CD8-positive, alpha-beta memory T cell (primary cell): ENCODE results near the gene RTN4IP1. TPM values are rescaled to one million over a fixed set of nuclear protein-coding genes. Genes with fewer than 3 reads are reported as not detected.

Experiments used
- CTCF ChIA-PET: fragments of 350-600 bp; sonication (Branson Sonifier 250); formaldehyde crosslinking; loops from one replicate; lab custom pipeline; 2021; ENCODE audit warnings: antibody characterized with exemption; lab: Charles Lee
- POLR2A ChIA-PET: fragments of 350-600 bp; sonication (Branson Sonifier 250); formaldehyde crosslinking; loops from one replicate; lab custom pipeline; 2021; ENCODE audit warnings: antibody characterized with exemption; lab: Charles Lee
- DNase-seq, 5 donors: peaks; one replicate each; pipeline versions ENCODE4 v3.0.0 to v3.0.0-alpha.2; 2020 to 2022; ENCODE audit warnings: mixed read lengths in 1 of 5
- H3K27ac ChIP-seq: one replicate; pipeline ENCODE4 v1.7.0; 2013; ENCODE audit warnings: low read depth, mild to moderate bottlenecking, low read length, moderate library complexity
- H3K27me3 ChIP-seq: 2 replicates; pipeline ENCODE4 v1.7.0; 2013; ENCODE audit warnings: low read length, mild to moderate bottlenecking; ENCODE audit not compliant: insufficient read depth, poor library complexity, severe bottlenecking
- H3K36me3 ChIP-seq: 2 replicates; pipeline ENCODE4 v1.7.0; 2013; ENCODE audit warnings: mild to moderate bottlenecking, low read length, moderate library complexity; ENCODE audit not compliant: insufficient read depth
- H3K4me1 ChIP-seq: 2 replicates; pipeline ENCODE4 v1.7.0; 2013; ENCODE audit warnings: mild to moderate bottlenecking, low read length, moderate library complexity; ENCODE audit not compliant: insufficient read depth
- H3K4me3 ChIP-seq: 2 replicates; pipeline ENCODE4 v1.7.0; 2013; ENCODE audit warnings: mild to moderate bottlenecking, low read length
- H3K9me3 ChIP-seq: 2 replicates; pipeline ENCODE4 v1.7.0; 2013; ENCODE audit warnings: mild to moderate bottlenecking, low read length
- H3K27ac Mint-ChIP-seq, 8 donors: one replicate each; pipeline ENCODE4 v1.8.0; 2020 to 2021; ENCODE audit warnings: mixed read lengths in 8 of 8, mild to moderate bottlenecking in 6 of 8, inconsistent platforms in 3 of 8, moderate library complexity in 3 of 8
- H3K27me3 Mint-ChIP-seq, 2 donors: one replicate each; pipeline ENCODE4 v1.8.0; 2020 to 2021; ENCODE audit warnings: mixed read lengths in 2 of 2, mild to moderate bottlenecking in 1 of 2, moderate library complexity in 1 of 2
- H3K36me3 Mint-ChIP-seq, 3 donors: one replicate each; pipeline ENCODE4 v1.8.0; 2020 to 2021; ENCODE audit warnings: mixed read lengths in 3 of 3, inconsistent platforms in 1 of 3, mild to moderate bottlenecking in 1 of 3
- H3K4me1 Mint-ChIP-seq, 3 donors: one replicate each; pipeline ENCODE4 v1.8.0; 2020 to 2021; ENCODE audit warnings: mixed read lengths in 3 of 3, inconsistent platforms in 1 of 3, mild to moderate bottlenecking in 1 of 3
- H3K4me3 Mint-ChIP-seq, 7 donors: one replicate each; pipeline ENCODE4 v1.8.0; 2020 to 2021; ENCODE audit warnings: mixed read lengths in 7 of 7, mild to moderate bottlenecking in 6 of 7, moderate library complexity in 4 of 7, inconsistent platforms in 2 of 7
- H3K9me3 Mint-ChIP-seq, 5 donors: one replicate each; pipeline ENCODE4 v1.8.0; 2020 to 2022; ENCODE audit warnings: mixed read lengths in 5 of 5, mild to moderate bottlenecking in 3 of 5, moderate library complexity in 2 of 5, inconsistent platforms in 1 of 5
- polyA plus RNA-seq: library from polyadenylated mRNA; unstranded; fragments of 300-500 nt; fragmentation: Illumina TruSeq; gene quantifications from one replicate; pipeline ENCODE4 v1.2.3, GENCODE V29; 2021
- total RNA-seq, 2 experiments: library from RNA; stranded (reverse); gene quantifications; one replicate each; pipeline ENCODE4 v1.2.3, GENCODE V29; 2021

RTN4IP1 gene
- total and polyA plus RNA-seq, 3 experiments from 2014 or later, result 7.2 to 10.3 (median 9.5) TPM

GRCh38 chr6:106540432-106540831, 88.9 kb downstream of the RTN4IP1 start:
- H3K27ac ChIP-seq, result no peak overlapping the region
- CTCF ChIA-PET, result interaction anchor here (1.1 to 4.7 kb wide), 2 partner anchors 21 to 28 kb away, joined by 3 to 26 read pairs; no protein-coding TSS in a partner anchor
- peaks cover 31 to 59% (median 55%) of the 10 kb centered on the region in 3 donors for H3K4me1 Mint-ChIP-seq

GRCh38 chr6:106539936-106540335, 89.4 kb downstream of the RTN4IP1 start:
- H3K36me3 ChIP-seq, result peaks cover 23% of the 10 kb centered on the region
- CTCF ChIA-PET, result interaction anchor here (1.1 to 4.7 kb wide), 4 partner anchors 10 to 28 kb away, joined by 3 to 26 read pairs (median 4); no protein-coding TSS in a partner anchor

More at GRCh38 chr6:106540432-106540831, 88.9 kb downstream of the RTN4IP1 start:
- DNase-seq, result no peak
- no peaks in the 10 kb centered on the region for H3K9me3 ChIP-seq
- peaks cover 24% of the 10 kb centered on the region for H3K4me1 ChIP-seq
- H3K36me3 Mint-ChIP-seq, result peaks cover 16 to 79% (median 23%) of the 10 kb centered on the region in 3 donors
- no peaks in the 10 kb centered on the region for H3K27me3 Mint-ChIP-seq
- H3K4me3 ChIP-seq, result no peak overlapping the region
- no peak overlapping the region for H3K4me3 Mint-ChIP-seq
- H3K36me3 ChIP-seq, result peaks cover 23% of the 10 kb centered on the region
- POLR2A ChIA-PET, result interaction anchor here (0.9 to 1.4 kb wide), 2 partner anchors 9 to 28 kb away, joined by 3 to 6 read pairs; no protein-coding TSS in a partner anchor
- no peaks in the 10 kb centered on the region for H3K9me3 Mint-ChIP-seq
- peak overlapping the region in 2 of 8 donors; percentile 2 to 85 for H3K27ac Mint-ChIP-seq
- no peaks in the 10 kb centered on the region for H3K27me3 ChIP-seq

DNA sequence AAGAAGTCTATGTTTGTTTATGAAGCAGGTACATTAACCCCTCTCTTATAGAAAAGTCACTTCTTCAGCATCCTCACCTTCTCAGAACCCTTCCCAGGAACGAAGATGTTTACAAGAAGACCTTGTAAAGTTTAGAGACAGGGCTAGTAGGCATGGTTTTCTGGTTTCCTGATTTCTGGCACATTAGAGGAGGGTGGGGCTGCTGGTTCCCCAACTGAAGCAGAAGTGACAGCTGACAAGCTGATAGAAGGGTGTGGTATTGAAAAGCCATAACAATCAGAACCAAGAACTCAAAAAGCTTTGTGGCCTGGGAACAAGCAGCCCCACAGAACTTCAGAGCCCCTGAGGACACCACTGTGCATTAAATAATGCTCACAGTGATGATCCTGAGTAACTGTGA, 91.2 kb downstream of the RTN4IP1 start:
- peaks cover 50 to 68% (median 67%) of the 10 kb centered on the region in 3 donors for H3K4me1 Mint-ChIP-seq
- Histone ChIP-seq H3K27ac (no peak overlapping the region), H3K4me3 (no peak overlapping the region), H3K4me1 (peaks cover 39% of the 10 kb centered on the region), H3K36me3 (peaks cover 7% of the 10 kb centered on the region), H3K27me3 (no peaks in the 10 kb centered on the region), H3K9me3 (no peaks in the 10 kb centered on the region)
- no peaks in the 10 kb centered on the region for H3K9me3 Mint-ChIP-seq
- ChIA-PET POLR2A (no interaction called here), CTCF (interaction anchor here (1.3 to 4.7 kb wide), 2 partner anchors 9 to 26 kb away, joined by 4 to 26 read pairs; no protein-coding TSS in a partner anchor)
- H3K27ac Mint-ChIP-seq, result peak overlapping the region; percentile 60 to 98 (median 78)
- no peak for DNase-seq
- peak overlapping the region in 4 of 7 donors; percentile 33 to 47 (median 41) for H3K4me3 Mint-ChIP-seq
- no peaks in the 10 kb centered on the region for H3K27me3 Mint-ChIP-seq
- H3K36me3 Mint-ChIP-seq, result peaks cover 0 to 75% (median 23%) of the 10 kb centered on the region in 3 donors

More at GRCh38 chr6:106539936-106540335, 89.4 kb downstream of the RTN4IP1 start:
- H3K4me3 Mint-ChIP-seq, result no peak overlapping the region
- DNase-seq, result no peak
- POLR2A ChIA-PET, result interaction anchor here (1.4 kb wide), 1 partner anchor 27 kb away, joined by 6 read pairs; no protein-coding TSS in a partner anchor
- H3K27me3 Mint-ChIP-seq, result no peaks in the 10 kb centered on the region
- Histone ChIP-seq H3K9me3 (no peaks in the 10 kb centered on the region), H3K4me3 (no peak overlapping the region), H3K27me3 (no peaks in the 10 kb centered on the region), H3K4me1 (peaks cover 24% of the 10 kb centered on the region), H3K27ac (no peak overlapping the region)
- peak overlapping the region in 7 of 8 donors; percentile 12 to 95 (median 72) for H3K27ac Mint-ChIP-seq
- peaks cover 14 to 79% (median 22%) of the 10 kb centered on the region in 3 donors for H3K36me3 Mint-ChIP-seq
- H3K4me1 Mint-ChIP-seq, result peaks cover 35 to 60% (median 56%) of the 10 kb centered on the region in 3 donors
- no peaks in the 10 kb centered on the region for H3K9me3 Mint-ChIP-seq

DNA sequence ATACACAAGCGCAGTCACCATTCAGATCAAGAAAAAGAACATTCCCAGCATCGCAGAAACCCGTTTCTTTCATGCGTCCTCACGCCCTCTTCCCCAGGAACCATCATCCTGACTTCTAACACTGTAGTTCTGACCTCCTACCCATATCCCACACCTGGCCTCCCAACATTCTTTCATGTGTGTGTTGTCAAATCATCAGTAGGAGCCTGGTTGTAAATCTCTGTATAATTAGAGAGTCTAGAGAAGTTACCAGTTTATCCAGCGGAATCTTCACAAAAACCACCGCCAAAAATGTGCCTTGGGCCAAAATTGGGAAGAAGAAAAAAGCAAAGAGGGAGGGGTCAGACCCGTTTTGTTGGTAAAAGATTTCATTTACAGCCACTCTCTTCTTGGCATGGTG, 91.6 kb downstream of the RTN4IP1 start:
- ChIA-PET POLR2A (interaction anchor here (0.5 kb wide), 1 partner anchor 16 kb away, joined by 3 read pairs; no protein-coding TSS in a partner anchor), CTCF (interaction anchor here (1.0 to 4.7 kb wide), 5 partner anchors 8 to 177 kb away, joined by 3 to 26 read pairs (median 4); partner anchors contain the start of gene CRYBG1)
- Histone ChIP-seq H3K27me3 (no peaks in the 10 kb centered on the region), H3K27ac (no peak overlapping the region), H3K4me3 (no peak overlapping the region), H3K36me3 (peaks cover 6% of the 10 kb centered on the region), H3K9me3 (no peaks in the 10 kb centered on the region), H3K4me1 (peaks cover 42% of the 10 kb centered on the region)
- H3K27ac Mint-ChIP-seq, result peak overlapping the region; percentile 73 to 98 (median 86)
- H3K4me3 Mint-ChIP-seq, result peak overlapping the region in 6 of 7 donors; percentile 31 to 52 (median 38)
- H3K27me3 Mint-ChIP-seq, result peaks cover 0 to 1% of the 10 kb centered on the region in 2 donors
- DNase-seq, result no peak
- H3K36me3 Mint-ChIP-seq, result peaks cover 0 to 77% (median 25%) of the 10 kb centered on the region in 3 donors
- no peaks in the 10 kb centered on the region for H3K9me3 Mint-ChIP-seq
- peaks cover 55 to 73% (median 72%) of the 10 kb centered on the region in 3 donors for H3K4me1 Mint-ChIP-seq

DNA sequence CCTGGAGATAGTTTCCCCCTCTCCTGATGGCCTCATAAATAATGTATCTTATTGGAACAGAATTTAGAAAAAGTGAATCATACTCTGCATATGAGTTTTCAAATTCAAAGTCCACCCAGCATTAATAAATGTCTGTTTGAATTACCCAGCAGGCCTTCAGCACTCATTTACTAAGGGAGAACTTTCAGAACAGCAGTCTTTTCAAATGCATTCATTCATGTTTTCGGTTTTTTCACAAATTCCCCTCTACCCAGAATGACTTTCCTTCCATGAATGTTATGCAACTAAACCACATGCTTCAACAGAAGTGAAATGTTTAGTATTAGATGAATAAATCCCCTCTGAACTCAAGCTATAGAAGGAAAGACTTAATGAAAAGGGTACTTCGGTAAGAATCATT, 92.4 kb downstream of the RTN4IP1 start:
- H3K27ac ChIP-seq, result no peak overlapping the region
- CTCF ChIA-PET, result interaction anchor here (1.0 to 4.7 kb wide), 4 partner anchors 11 to 176 kb away, joined by 3 to 26 read pairs (median 4); partner anchors contain the start of gene CRYBG1

GRCh38 chr6:106536357-106536756, 92.9 kb downstream of the RTN4IP1 start:
- no peaks in the 10 kb centered on the region for H3K9me3 Mint-ChIP-seq
- ChIA-PET CTCF (interaction anchor here (1.0 to 4.7 kb wide), 3 partner anchors 11 to 30 kb away, joined by 3 to 26 read pairs (median 4); no protein-coding TSS in a partner anchor), POLR2A (interaction anchor here (1.1 kb wide), 1 partner anchor 25 kb away, joined by 3 read pairs; no protein-coding TSS in a partner anchor)
- no peak for DNase-seq
- peaks cover 61 to 83% (median 83%) of the 10 kb centered on the region in 3 donors for H3K4me1 Mint-ChIP-seq
- peaks cover 0 to 1% of the 10 kb centered on the region in 2 donors for H3K27me3 Mint-ChIP-seq
- H3K36me3 Mint-ChIP-seq, result peaks cover 0 to 80% (median 29%) of the 10 kb centered on the region in 3 donors
- Histone ChIP-seq H3K27me3 (no peaks in the 10 kb centered on the region), H3K4me1 (peaks cover 42% of the 10 kb centered on the region), H3K36me3 (peaks cover 7% of the 10 kb centered on the region), H3K4me3 (no peak overlapping the region), H3K27ac (no peak overlapping the region), H3K9me3 (no peaks in the 10 kb centered on the region)
- no peak overlapping the region for H3K4me3 Mint-ChIP-seq
- peak overlapping the region in 6 of 8 donors; percentile 6 to 73 (median 33) for H3K27ac Mint-ChIP-seq

More for the DNA sequence above, 92.4 kb downstream of the RTN4IP1 start:
- Histone ChIP-seq H3K27me3 (no peaks in the 10 kb centered on the region), H3K4me1 (peaks cover 42% of the 10 kb centered on the region), H3K36me3 (peaks cover 6% of the 10 kb centered on the region), H3K4me3 (no peak overlapping the region), H3K9me3 (no peaks in the 10 kb centered on the region)
- Mint-ChIP-seq H3K27ac (peak overlapping the region in 7 of 8 donors; percentile 67 to 98 (median 79)), H3K36me3 (peaks cover 0 to 80% (median 28%) of the 10 kb centered on the region in 3 donors), H3K4me3 (peak overlapping the region in 3 of 7 donors; percentile 40 to 52 (median 47)), H3K9me3 (no peaks in the 10 kb centered on the region), H3K27me3 (peaks cover 0 to 1% of the 10 kb centered on the region in 2 donors), H3K4me1 (peaks cover 57 to 79% (median 78%) of the 10 kb centered on the region in 3 donors)
- DNase-seq, result no peak
- POLR2A ChIA-PET, result interaction anchor here (0.5 to 1.1 kb wide), 2 partner anchors 15 to 25 kb away, joined by 3 read pairs; no protein-coding TSS in a partner anchor

GRCh38 chr6:106535012-106535411, 94.3 kb downstream of the RTN4IP1 start:
- Mint-ChIP-seq H3K4me1 (peaks cover 67 to 91% (median 90%) of the 10 kb centered on the region in 3 donors), H3K36me3 (peaks cover 0 to 83% (median 37%) of the 10 kb centered on the region in 3 donors), H3K4me3 (peak overlapping the region in 1 of 7 donors; percentile 14), H3K27ac (peak overlapping the region; percentile 31 to 96 (median 75)), H3K9me3 (no peaks in the 10 kb centered on the region), H3K27me3 (peaks cover 0 to 1% of the 10 kb centered on the region in 2 donors)
- Histone ChIP-seq H3K4me1 (peaks cover 42% of the 10 kb centered on the region), H3K36me3 (peaks cover 11% of the 10 kb centered on the region), H3K27me3 (no peaks in the 10 kb centered on the region), H3K27ac (no peak overlapping the region), H3K4me3 (no peak overlapping the region), H3K9me3 (no peaks in the 10 kb centered on the region)
- ChIA-PET CTCF (interaction anchor here (1.1 to 1.9 kb wide), 3 partner anchors 15 to 32 kb away, joined by 5 to 7 read pairs (median 5); no protein-coding TSS in a partner anchor), POLR2A (no interaction called here)
- no peak for DNase-seq
